ENCODE measurements around the gene VAMP8.

Gene VAMP8

GRCh38 chr2:85582492-85582891 lies 5.1 kb downstream of the VAMP8 start:
- H2BK12ac ChIP-seq (ENCODE audit: low read length), result no peak overlapping the region
- H4K8ac ChIP-seq (ENCODE audit: low read depth, low read length), result no peak overlapping the region
- no peak overlapping the region for H3K4ac ChIP-seq (ENCODE audit: low read depth, low read length)
- DNase-seq, result no peak
- no peaks in the 10 kb centered on the region for H3K9me3 ChIP-seq (ENCODE audit: insufficient read depth, low read depth, low read length)
- peaks cover 7% of the 10 kb centered on the region for H3K79me1 ChIP-seq (ENCODE audit: low read length)
- H3K79me2 ChIP-seq (ENCODE audit: control insufficient read depth, insufficient read depth, low read length, poor library complexity), result peaks cover 5% of the 10 kb centered on the region
- H2BK120ac ChIP-seq (ENCODE audit: insufficient read depth, low read length, poor library complexity), result no peak overlapping the region
- peaks cover 8 to 10% of the 10 kb centered on the region in 2 experiments for H3K36me3 ChIP-seq (ENCODE audit: control insufficient read depth in 1 of 2, insufficient read depth in 2 of 2, low read length in 2 of 2)
- no peak overlapping the region for H3K18ac ChIP-seq (ENCODE audit: low read length)
- no peak overlapping the region for H3K23ac ChIP-seq (ENCODE audit: low read length)
- no peak overlapping the region for H2AFZ ChIP-seq (ENCODE audit: insufficient read depth, low read length, poor library complexity)
- H4K12ac ChIP-seq (ENCODE audit: low read depth, low read length), result no peak overlapping the region
- no peak overlapping the region for H3K9ac ChIP-seq (ENCODE audit: low read length)
- H4K91ac ChIP-seq (ENCODE audit: low read depth, low read length), result no peak overlapping the region
- no peaks in the 10 kb centered on the region for H3K27me3 ChIP-seq (ENCODE audit: insufficient read depth, low read length)
- no CpG with 5 or more reads among the region's 1 CpG for WGBS (ENCODE audit: extremely low coverage, insufficient coverage, insufficient read length)
- no peak overlapping the region for H2AK5ac ChIP-seq (ENCODE audit: low read length)
- H3K4me2 ChIP-seq (ENCODE audit: low read length), result no peak overlapping the region
- H2BK5ac ChIP-seq (ENCODE audit: low read depth, low read length, poor library complexity), result no peak overlapping the region
- H3K4me1 ChIP-seq (ENCODE audit: control insufficient read depth in 1 of 2, insufficient read depth in 2 of 2, low read length in 2 of 2), result peaks cover 32 to 39% of the 10 kb centered on the region in 2 experiments
- H3K27ac ChIP-seq (ENCODE audit: low read depth, low read length), result no peak overlapping the region
- H3K14ac ChIP-seq (ENCODE audit: low read length), result no peak overlapping the region
- no peak overlapping the region for H3K4me3 ChIP-seq (ENCODE audit: low read depth, low read length)

- no CpG with 5 or more reads among the region's 16 CpGs for WGBS (ENCODE audit: extremely low coverage, insufficient coverage, insufficient read length)
- H2AK5ac ChIP-seq (ENCODE audit: low read length), result no peak overlapping the region
- no peak overlapping the region for H2BK120ac ChIP-seq (ENCODE audit: insufficient read depth, low read length, poor library complexity)
- H3K4me1 ChIP-seq (ENCODE audit: control insufficient read depth in 1 of 2, insufficient read depth in 2 of 2, low read length in 2 of 2), result peaks cover 37 to 41% of the 10 kb centered on the region in 2 experiments
- H4K8ac ChIP-seq (ENCODE audit: low read depth, low read length), result no peak overlapping the region
- peaks cover 8 to 10% of the 10 kb centered on the region in 2 experiments for H3K36me3 ChIP-seq (ENCODE audit: control insufficient read depth in 1 of 2, insufficient read depth in 2 of 2, low read length in 2 of 2)
- H2AFZ ChIP-seq (ENCODE audit: insufficient read depth, low read length, poor library complexity), result no peak overlapping the region
- H4K12ac ChIP-seq (ENCODE audit: low read depth, low read length), result no peak overlapping the region
- H3K4me3 ChIP-seq (ENCODE audit: low read depth, low read length), result no peak overlapping the region
- H3K27ac ChIP-seq (ENCODE audit: low read depth, low read length), result no peak overlapping the region
- no peak overlapping the region for H4K91ac ChIP-seq (ENCODE audit: low read depth, low read length)
- no peaks in the 10 kb centered on the region for H3K27me3 ChIP-seq (ENCODE audit: insufficient read depth, low read length)
- no peak overlapping the region for H2BK12ac ChIP-seq (ENCODE audit: low read length)
- no peak overlapping the region for H3K4ac ChIP-seq (ENCODE audit: low read depth, low read length)
- DNase-seq, result no peak
- H3K14ac ChIP-seq (ENCODE audit: low read length), result no peak overlapping the region
- no peak overlapping the region for H3K23ac ChIP-seq (ENCODE audit: low read length)
- H3K9ac ChIP-seq (ENCODE audit: low read length), result no peak overlapping the region
- H3K79me2 ChIP-seq (ENCODE audit: control insufficient read depth, insufficient read depth, low read length, poor library complexity), result no peaks in the 10 kb centered on the region
- peak overlapping the region; percentile 6 for H3K4me2 ChIP-seq (ENCODE audit: low read length)
- peaks cover 4% of the 10 kb centered on the region for H3K79me1 ChIP-seq (ENCODE audit: low read length)
- no peak overlapping the region for H3K18ac ChIP-seq (ENCODE audit: low read length)
- no peak overlapping the region for H2BK5ac ChIP-seq (ENCODE audit: low read depth, low read length, poor library complexity)
- H3K9me3 ChIP-seq (ENCODE audit: insufficient read depth, low read depth, low read length), result no peaks in the 10 kb centered on the region
Measured at GRCh38 chr2:85583667-85584353, 6.4 kb downstream of the VAMP8 start.

- Histone ChIP-seq H3K27me3 (ENCODE audit: insufficient read depth, low read length) (no peaks in the 10 kb centered on the region), H3K36me3 (ENCODE audit: control insufficient read depth in 1 of 2, insufficient read depth in 2 of 2, low read length in 2 of 2) (peaks cover 8 to 10% of the 10 kb centered on the region in 2 experiments), H2AFZ (ENCODE audit: insufficient read depth, low read length, poor library complexity) (peak within 1 kb of the TSS; percentile 25), H3K18ac (ENCODE audit: low read length) (no peak within 1 kb of the TSS), H2BK12ac (ENCODE audit: low read length) (peak within 1 kb of the TSS; percentile 2), H3K14ac (ENCODE audit: low read length) (peak within 1 kb of the TSS; percentile 12), H3K9me3 (ENCODE audit: insufficient read depth, low read depth, low read length) (no peaks in the 10 kb centered on the region), H3K9ac (ENCODE audit: low read length) (no peak within 1 kb of the TSS), H3K79me2 (ENCODE audit: control insufficient read depth, insufficient read depth, low read length, poor library complexity) (no peaks in the 10 kb centered on the region), H4K8ac (ENCODE audit: low read depth, low read length) (peak within 1 kb of the TSS; percentile 52), H3K79me1 (ENCODE audit: low read length) (peaks cover 4% of the 10 kb centered on the region), H3K27ac (ENCODE audit: low read depth, low read length) (peak within 1 kb of the TSS; percentile 28), H3K4ac (ENCODE audit: low read depth, low read length) (no peak within 1 kb of the TSS), H2BK120ac (ENCODE audit: insufficient read depth, low read length, poor library complexity) (peak within 1 kb of the TSS; percentile 48), H2BK5ac (ENCODE audit: low read depth, low read length, poor library complexity) (peak within 1 kb of the TSS; percentile 9), H3K4me3 (ENCODE audit: low read depth, low read length) (peak within 1 kb of the TSS; percentile 19), H2AK5ac (ENCODE audit: low read length) (no peak within 1 kb of the TSS), H3K23ac (ENCODE audit: low read length) (no peak within 1 kb of the TSS), H3K4me1 (ENCODE audit: control insufficient read depth in 1 of 2, insufficient read depth in 2 of 2, low read length in 2 of 2) (peaks cover 32 to 35% of the 10 kb centered on the region in 2 experiments), H4K12ac (ENCODE audit: low read depth, low read length) (no peak within 1 kb of the TSS), H4K91ac (ENCODE audit: low read depth, low read length) (peak within 1 kb of the TSS; percentile 4), H3K4me2 (ENCODE audit: low read length) (peak within 1 kb of the TSS; percentile 46)
- no peak for DNase-seq
- no CpG with 5 or more reads among the region's 52 CpGs for WGBS (ENCODE audit: extremely low coverage, insufficient coverage, insufficient read length)
Measured at GRCh38 chr2:85584354-85584856, 7.0 kb downstream of the VAMP8 start, which contains the start of gene VAMP5. Gene VAMP5, plus strand, starts transcription at chr2:85584431. Its CDS starts 60 bp downstream, at chr2:85584491.

- peaks cover 4% of the 10 kb centered on the region for H3K79me1 ChIP-seq (ENCODE audit: low read length)
- H3K23ac ChIP-seq (ENCODE audit: low read length), result no peak overlapping the region
- peak overlapping the region; percentile 52 for H4K8ac ChIP-seq (ENCODE audit: low read depth, low read length)
- H3K36me3 ChIP-seq (ENCODE audit: control insufficient read depth in 1 of 2, insufficient read depth in 2 of 2, low read length in 2 of 2), result peaks cover 8 to 10% of the 10 kb centered on the region in 2 experiments
- H3K4me1 ChIP-seq (ENCODE audit: control insufficient read depth in 1 of 2, insufficient read depth in 2 of 2, low read length in 2 of 2), result peaks cover 24 to 28% of the 10 kb centered on the region in 2 experiments
- H3K18ac ChIP-seq (ENCODE audit: low read length), result no peak overlapping the region
- no CpG with 5 or more reads among the region's 9 CpGs for WGBS (ENCODE audit: extremely low coverage, insufficient coverage, insufficient read length)
- H3K14ac ChIP-seq (ENCODE audit: low read length), result peak overlapping the region; percentile 12
- H2BK5ac ChIP-seq (ENCODE audit: low read depth, low read length, poor library complexity), result peak overlapping the region; percentile 9
- H3K4me2 ChIP-seq (ENCODE audit: low read length), result peak overlapping the region; percentile 46
- H3K9me3 ChIP-seq (ENCODE audit: insufficient read depth, low read depth, low read length), result no peaks in the 10 kb centered on the region
- peak overlapping the region; percentile 2 for H2BK12ac ChIP-seq (ENCODE audit: low read length)
- no peak overlapping the region for H3K4ac ChIP-seq (ENCODE audit: low read depth, low read length)
- H4K91ac ChIP-seq (ENCODE audit: low read depth, low read length), result no peak overlapping the region
- peak overlapping the region; percentile 28 for H3K27ac ChIP-seq (ENCODE audit: low read depth, low read length)
- no peak overlapping the region for H3K4me3 ChIP-seq (ENCODE audit: low read depth, low read length)
- H2AK5ac ChIP-seq (ENCODE audit: low read length), result no peak overlapping the region
- no peaks in the 10 kb centered on the region for H3K79me2 ChIP-seq (ENCODE audit: control insufficient read depth, insufficient read depth, low read length, poor library complexity)
- H3K27me3 ChIP-seq (ENCODE audit: insufficient read depth, low read length), result no peaks in the 10 kb centered on the region
- H2BK120ac ChIP-seq (ENCODE audit: insufficient read depth, low read length, poor library complexity), result peak overlapping the region; percentile 48
- H3K9ac ChIP-seq (ENCODE audit: low read length), result no peak overlapping the region
- DNase-seq, result peak; percentile 75 to 84
- H4K12ac ChIP-seq (ENCODE audit: low read depth, low read length), result no peak overlapping the region
- H2AFZ ChIP-seq (ENCODE audit: insufficient read depth, low read length, poor library complexity), result peak overlapping the region; percentile 25
Measured at GRCh38 chr2:85584857-85585780, 7.7 kb downstream of the VAMP8 start.
